C4-2B (cell line): ENCODE results near the gene MYO15B.

ENCODE experiments used
- H3K27ac ChIP-seq: fragments of 450-650 bp; 2 replicates; pipeline ENCODE4 v1.5.1; 2017
- ZFX ChIP-seq: fragments of 450-650 bp; IDR thresholded peaks from 2 replicates; pipeline ENCODE4 v1.6.1; 2017
- TF ChIP-seq, protein P1 (sequence below): fragments of 450-650 bp; conservative IDR thresholded peaks from 2 replicates; pipeline ENCODE4 v1.5.1; 2017; ENCODE audit warnings: mild to moderate bottlenecking

MYO15B gene

DNA sequence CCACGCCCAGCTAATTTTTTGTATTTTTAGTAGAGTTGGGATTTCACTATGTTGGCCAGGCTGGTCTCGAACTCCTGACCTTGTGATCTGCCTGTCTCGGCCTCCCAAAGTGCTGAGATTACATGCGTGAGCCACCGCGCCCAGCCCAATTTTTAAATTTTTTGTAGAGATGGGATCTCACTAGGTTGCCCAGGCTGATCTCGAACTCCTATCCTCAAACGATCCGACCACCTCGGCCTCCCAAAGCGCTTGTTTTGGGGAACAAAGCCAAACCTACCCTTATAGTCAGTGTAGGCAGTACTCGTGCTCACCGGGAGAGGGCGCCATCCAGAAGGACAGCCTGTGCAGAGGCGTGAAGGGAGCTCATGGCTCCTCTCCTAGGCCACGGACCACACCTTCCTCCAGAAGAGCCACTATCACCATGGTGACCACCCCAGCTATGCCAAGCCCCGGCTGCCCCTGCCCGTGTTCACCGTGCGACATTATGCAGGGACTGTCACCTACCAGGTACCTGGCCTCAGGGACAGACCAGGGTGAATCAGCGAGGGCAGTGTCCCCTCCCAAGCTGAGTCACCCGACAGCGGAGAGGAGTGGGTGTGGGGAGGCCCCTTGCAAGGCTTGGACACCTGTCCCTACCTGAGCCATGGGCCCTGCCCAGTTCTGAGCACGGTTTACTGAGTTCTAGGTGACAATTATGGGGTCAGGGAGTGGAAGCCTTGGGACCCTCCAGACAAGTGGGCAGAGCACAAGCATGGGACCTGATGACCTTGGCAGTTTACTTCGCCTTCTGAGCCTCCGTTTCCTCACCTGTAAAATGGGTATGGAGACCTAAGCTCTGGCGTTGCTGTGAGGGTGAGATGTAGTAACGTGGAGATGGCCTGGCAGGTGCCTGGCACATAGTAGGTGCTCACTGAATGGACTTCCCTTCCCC is 13.7 kb downstream of the MYO15B start:
- H3K27ac ChIP-seq = no peak overlapping the region
- no peak for TF ChIP-seq ZFX
- TF ChIP-seq, protein P1, sequence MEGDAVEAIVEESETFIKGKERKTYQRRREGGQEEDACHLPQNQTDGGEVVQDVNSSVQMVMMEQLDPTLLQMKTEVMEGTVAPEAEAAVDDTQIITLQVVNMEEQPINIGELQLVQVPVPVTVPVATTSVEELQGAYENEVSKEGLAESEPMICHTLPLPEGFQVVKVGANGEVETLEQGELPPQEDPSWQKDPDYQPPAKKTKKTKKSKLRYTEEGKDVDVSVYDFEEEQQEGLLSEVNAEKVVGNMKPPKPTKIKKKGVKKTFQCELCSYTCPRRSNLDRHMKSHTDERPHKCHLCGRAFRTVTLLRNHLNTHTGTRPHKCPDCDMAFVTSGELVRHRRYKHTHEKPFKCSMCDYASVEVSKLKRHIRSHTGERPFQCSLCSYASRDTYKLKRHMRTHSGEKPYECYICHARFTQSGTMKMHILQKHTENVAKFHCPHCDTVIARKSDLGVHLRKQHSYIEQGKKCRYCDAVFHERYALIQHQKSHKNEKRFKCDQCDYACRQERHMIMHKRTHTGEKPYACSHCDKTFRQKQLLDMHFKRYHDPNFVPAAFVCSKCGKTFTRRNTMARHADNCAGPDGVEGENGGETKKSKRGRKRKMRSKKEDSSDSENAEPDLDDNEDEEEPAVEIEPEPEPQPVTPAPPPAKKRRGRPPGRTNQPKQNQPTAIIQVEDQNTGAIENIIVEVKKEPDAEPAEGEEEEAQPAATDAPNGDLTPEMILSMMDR = peak; percentile 91

DNA sequence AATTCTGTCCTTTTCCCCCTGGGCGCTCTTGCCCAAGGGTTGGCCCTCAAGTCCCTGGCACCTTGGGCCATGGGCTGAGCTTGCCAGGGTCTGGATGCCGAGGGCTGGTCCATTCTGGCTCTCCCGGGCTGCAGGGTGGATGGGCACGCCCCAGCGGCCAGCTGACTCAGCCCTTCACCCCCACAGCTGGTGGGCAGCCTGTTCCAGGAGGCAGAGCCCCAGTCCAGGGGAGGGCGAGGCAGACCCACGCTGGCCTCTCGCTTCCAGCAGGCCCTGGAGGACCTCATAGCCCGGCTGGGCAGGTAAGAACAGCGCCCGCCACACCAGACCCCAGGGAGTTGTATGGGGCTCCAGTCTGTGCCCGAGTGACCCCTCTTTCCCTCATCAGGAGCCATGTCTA is 15.0 kb downstream of the MYO15B start:
- TF ChIP-seq, protein P1 = no peak
- TF ChIP-seq ZFX = no peak
- H3K27ac ChIP-seq = no peak overlapping the region

DNA sequence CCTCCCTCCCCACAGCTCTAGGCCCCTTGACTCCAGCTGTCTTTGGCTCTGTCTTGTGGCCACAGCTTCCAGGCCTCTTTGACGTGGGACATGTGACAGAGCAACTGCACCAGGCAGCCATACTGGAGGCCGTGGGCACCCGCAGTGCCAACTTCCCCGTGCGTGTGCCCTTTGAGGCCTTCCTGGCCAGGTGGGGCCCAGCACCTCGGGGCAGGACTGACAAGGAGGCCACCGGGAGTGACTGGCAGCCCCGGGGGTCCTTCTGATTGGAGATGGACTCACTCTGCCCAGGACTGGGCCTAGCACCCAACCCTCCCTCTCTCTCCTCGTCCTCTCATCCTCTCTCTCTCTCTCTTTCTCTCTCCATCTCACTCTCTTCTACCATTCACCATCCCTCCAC is 15.5 kb downstream of the MYO15B start:
- H3K27ac ChIP-seq = no peak overlapping the region
- no peak for TF ChIP-seq ZFX
- TF ChIP-seq, protein P1 = no peak

DNA sequence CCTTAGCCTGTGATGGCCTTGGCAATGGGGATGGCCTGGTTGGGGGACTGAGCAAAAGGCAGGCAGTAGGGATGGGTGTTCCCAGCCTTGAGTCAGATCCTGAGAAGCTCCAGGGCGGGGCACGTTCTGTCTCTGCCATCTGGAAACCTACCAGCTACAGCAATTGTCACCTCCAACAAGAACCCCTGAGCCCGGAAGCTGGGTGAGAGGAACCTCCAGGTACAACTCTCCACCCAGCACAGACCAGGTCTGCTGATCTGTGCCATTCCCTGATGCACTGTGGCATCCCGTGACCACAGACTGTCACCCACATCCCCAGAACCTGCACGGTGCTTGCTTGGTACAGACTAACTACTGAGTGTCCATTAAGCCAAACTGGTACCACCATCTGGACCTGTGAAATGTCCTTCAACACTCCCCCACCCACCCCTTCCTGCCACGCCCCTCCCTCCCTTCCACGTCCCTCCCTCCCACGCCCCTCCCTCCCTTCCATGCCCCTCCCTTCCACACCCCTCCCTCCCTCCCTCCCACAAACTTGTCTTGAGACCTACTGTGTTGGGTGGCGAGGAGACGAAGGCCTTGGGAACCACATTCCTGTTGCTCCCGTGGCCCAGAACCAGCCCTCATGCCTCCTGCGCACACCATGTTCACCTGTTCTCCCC is 16.6 kb downstream of the MYO15B start:
- TF ChIP-seq, protein P1 = no peak
- no peak for TF ChIP-seq ZFX
- H3K27ac ChIP-seq = no peak overlapping the region

DNA sequence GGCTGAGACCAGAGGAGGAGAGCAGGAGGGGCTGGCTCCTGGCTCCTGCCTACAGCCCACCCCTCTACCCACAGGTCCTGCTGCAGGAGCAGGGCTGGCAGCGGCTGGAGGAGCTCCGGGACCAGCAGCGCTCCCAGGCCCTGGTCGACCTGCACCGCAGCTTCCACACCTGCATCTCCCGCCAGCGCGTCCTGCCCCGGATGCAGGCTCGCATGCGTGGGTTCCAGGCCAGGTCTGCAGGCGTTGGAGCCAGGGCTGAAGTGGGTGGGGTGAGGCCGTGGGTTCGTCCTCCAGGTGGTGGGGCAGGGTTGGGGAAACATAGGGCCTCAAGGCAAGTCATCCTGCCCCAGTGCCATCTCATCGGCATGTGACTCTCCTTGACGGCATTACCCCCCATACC is 18.2 kb downstream of the MYO15B start:
- TF ChIP-seq, protein P1 = no peak
- no peak for TF ChIP-seq ZFX
- H3K27ac ChIP-seq = no peak overlapping the region

DNA sequence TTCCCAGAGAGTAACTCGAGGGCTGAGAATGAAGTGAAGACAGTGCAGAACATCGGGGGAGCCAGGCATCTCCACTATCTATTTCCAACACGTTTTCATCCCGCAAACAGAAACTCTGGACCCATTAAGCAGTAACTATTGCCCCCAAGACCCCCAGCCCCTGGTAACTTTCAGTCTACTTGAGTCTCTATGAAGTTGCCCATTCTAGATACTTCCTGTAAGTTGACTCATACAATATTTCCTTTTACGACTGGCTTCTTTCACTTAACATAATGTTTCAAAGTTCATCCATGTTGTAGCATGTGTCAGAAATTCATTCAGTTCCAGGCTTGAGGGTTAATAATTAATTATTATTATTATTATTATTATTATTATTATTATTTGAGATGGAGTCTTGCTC is 19.5 kb downstream of the MYO15B start:
- TF ChIP-seq, protein P1 = no peak
- no peak for TF ChIP-seq ZFX
- H3K27ac ChIP-seq = no peak overlapping the region
